K562 (cell line): ENCODE data around the gene TMEM131L. TPM values are rescaled to one million over a fixed set of nuclear protein-coding genes. Genes with fewer than 3 reads are reported as not detected.
A peak's percentile ranks its signal among the peaks of the same experiment; 100 is the strongest.

Experiments
- ESRRB ChIP-seq: fragments of 250-450 bp; sonication (Bioruptor Pico); IDR thresholded peaks from 2 replicates; pipeline ENCODE4 v1.5.0; 2020; ENCODE audit warnings: mild to moderate bottlenecking, moderate library complexity, borderline replicate concordance
- FOSL1 ChIP-seq: fragments of 200-800 bp; sonication (Bioruptor generic); conservative IDR thresholded peaks from 2 replicates; pipeline ENCODE4 v1.6.1; 2016; ENCODE audit warnings: missing genetic modification characterization, missing compliant biosample characterization
- KAT2B ChIP-seq: IDR thresholded peaks from one replicate; pipeline ENCODE4 v1.6.1; 2012; ENCODE audit warnings: low read depth, mild to moderate bottlenecking, control low read depth, inconsistent platforms, low read length, moderate library complexity
- MED1 ChIP-seq: sonication (generic); formaldehyde crosslinking; IDR thresholded peaks from 2 replicates; pipeline ENCODE4 v1.8.1; 2023; ENCODE audit warnings: missing genetic modification reagents, borderline replicate concordance
- MTA3 ChIP-seq: fragments of 450-650 bp; formaldehyde crosslinking; IDR thresholded peaks from 2 replicates; pipeline ENCODE4 v1.6.1; 2017; ENCODE audit warnings: mild to moderate bottlenecking, borderline replicate concordance
- MYBL2 ChIP-seq, 2 experiments: fragments of 450-650 bp in 1 of 2; sonication (generic) in 1 of 2; formaldehyde crosslinking in 1 of 2; IDR thresholded peaks; 2 replicates each; pipeline versions ENCODE4 v1.6.1 to v1.8.1; 2017 to 2022; ENCODE audit warnings: borderline replicate concordance in 1 of 2, inconsistent platforms in 1 of 2, low read depth in 1 of 2, mild to moderate bottlenecking in 1 of 2, missing genetic modification reagents in 1 of 2, moderate library complexity in 1 of 2
- PRMT5 ChIP-seq: sonication (generic); formaldehyde crosslinking; IDR thresholded peaks from 2 replicates; pipeline ENCODE4 v1.5.0; 2020; ENCODE audit warnings: missing genetic modification reagents
- RUNX1 ChIP-seq: sonication (generic); IDR thresholded peaks from 2 replicates; pipeline ENCODE4 v1.6.1; 2016; ENCODE audit warnings: antibody characterized with exemption, low read depth
- ZFX ChIP-seq: sonication (generic); formaldehyde crosslinking; IDR thresholded peaks from 2 replicates; pipeline ENCODE4 v1.8.0; 2022; ENCODE audit warnings: mild to moderate bottlenecking, missing genetic modification reagents, moderate library complexity
- ZNF121 ChIP-seq: sonication (generic); formaldehyde crosslinking; conservative IDR thresholded peaks from 2 replicates; pipeline ENCODE4 v1.8.0; 2022; ENCODE audit warnings: missing genetic modification reagents
- ZNF143 ChIP-seq: sonication (generic); formaldehyde crosslinking; IDR thresholded peaks from 2 replicates; pipeline ENCODE4 v1.9.0; 2022; ENCODE audit warnings: mild to moderate bottlenecking, missing genetic modification reagents
- ZNF551 ChIP-seq: fragments of 250-450 bp; sonication (Bioruptor Pico); IDR thresholded peaks from 2 replicates; pipeline ENCODE4 v1.5.0; 2021; ENCODE audit warnings: mild to moderate bottlenecking, moderate library complexity
- ZNF589 ChIP-seq: fragments of 200-800 bp; sonication (Bioruptor generic); IDR thresholded peaks from 2 replicates; pipeline ENCODE4 v1.6.1; 2016; ENCODE audit warnings: low read depth, missing genetic modification characterization, missing compliant biosample characterization
- polyA plus RNA-seq, 8 experiments: library from polyadenylated mRNA; depleted of rRNA in 4 of 8; stranded (reverse) in 5 of 8; unstranded in 3 of 8; fragments of >200 nt; fragmentation: Nextera tagmentation in 2 of 8; fragmentation: Illumina TruSeq in 1 of 8; extraction: Ambion mirVana in 2 of 8; extraction: Trizol in 1 of 8; gene quantifications; 2 replicates each; pipeline versions ENCODE4 v1.2.1 to v1.2.3, GENCODE V29; 2011 to 2014; ENCODE audit warnings: inconsistent platforms in 1 of 8, missing spikeins in 1 of 8
- total RNA-seq, 7 experiments: library from RNA; depleted of rRNA in 6 of 7; stranded (reverse); fragments of >200 nt in 6 of 7; fragmentation: Illumina TruSeq in 2 of 7; extraction: Trizol in 2 of 7; gene quantifications; 2 replicates each; pipeline versions ENCODE4 v1.2.1 to v1.2.3, GENCODE V29; 2011 to 2021; ENCODE audit warnings: low replicate concordance in 1 of 7
- TF ChIP-seq, protein P1 (sequence below): IDR thresholded peaks from 3 replicates; pipeline ENCODE4 v1.6.1; 2011; ENCODE audit warnings: borderline replicate concordance, mild to moderate bottlenecking, moderate library complexity; ENCODE audit not compliant: insufficient read length; ENCODE audit errors: extremely low read depth
- TF ChIP-seq, protein P2 (sequence below): sonication (generic); formaldehyde crosslinking; IDR thresholded peaks from 2 replicates; pipeline ENCODE4 v1.8.0; 2023; ENCODE audit warnings: missing genetic modification reagents, mild to moderate bottlenecking, borderline replicate concordance
- TF ChIP-seq, protein P3 (sequence below): sonication (generic); formaldehyde crosslinking; IDR thresholded peaks from 2 replicates; pipeline ENCODE4 v1.8.0; 2022; ENCODE audit warnings: missing genetic modification reagents, mild to moderate bottlenecking, borderline replicate concordance

The TMEM131L gene
- total and polyA plus RNA-seq, 9 of the 15 experiments (the other 6 are each of a cell fraction or from before 2014, with no cell fraction given) = 1.2 to 20.8 (median 12.9) TPM

DNA sequence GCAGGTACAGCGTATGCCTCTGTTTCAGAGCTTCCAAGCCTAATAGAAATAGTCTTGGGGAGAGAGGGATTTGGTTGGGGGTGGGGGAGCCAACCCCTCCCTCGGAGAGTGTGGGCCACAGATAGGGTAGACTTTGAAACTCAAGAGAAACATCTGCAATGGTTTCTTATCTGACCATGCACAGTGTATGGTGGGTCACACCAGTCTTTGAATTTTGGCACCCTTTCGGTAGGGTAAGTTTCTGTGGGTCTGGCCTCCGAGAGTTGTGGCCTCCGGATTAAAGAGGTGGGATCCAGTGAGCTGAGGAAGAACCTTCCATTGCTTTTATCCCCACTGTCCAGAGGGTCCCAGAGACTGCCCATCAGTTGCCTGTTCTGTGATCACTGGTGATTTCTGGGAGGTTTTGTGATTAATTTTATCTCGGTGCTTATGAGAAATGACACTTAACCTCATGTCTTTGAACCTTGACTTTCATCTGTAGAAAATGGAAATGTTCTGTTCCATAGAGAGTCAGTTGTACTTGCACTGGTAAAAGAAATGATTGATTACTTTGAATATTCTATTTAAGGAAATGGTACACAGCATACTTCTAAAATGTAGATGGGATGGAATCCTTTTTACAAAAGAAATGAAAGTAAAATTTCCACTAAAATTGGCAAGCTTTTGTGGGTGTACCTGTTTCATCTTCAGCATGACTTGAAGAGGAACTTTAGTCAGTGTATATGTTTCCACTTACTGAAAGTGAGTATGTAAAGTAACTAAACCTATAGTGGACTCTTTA lies 62.7 kb downstream of the TMEM131L start (continued):
- TF ChIP-seq, protein P1, sequence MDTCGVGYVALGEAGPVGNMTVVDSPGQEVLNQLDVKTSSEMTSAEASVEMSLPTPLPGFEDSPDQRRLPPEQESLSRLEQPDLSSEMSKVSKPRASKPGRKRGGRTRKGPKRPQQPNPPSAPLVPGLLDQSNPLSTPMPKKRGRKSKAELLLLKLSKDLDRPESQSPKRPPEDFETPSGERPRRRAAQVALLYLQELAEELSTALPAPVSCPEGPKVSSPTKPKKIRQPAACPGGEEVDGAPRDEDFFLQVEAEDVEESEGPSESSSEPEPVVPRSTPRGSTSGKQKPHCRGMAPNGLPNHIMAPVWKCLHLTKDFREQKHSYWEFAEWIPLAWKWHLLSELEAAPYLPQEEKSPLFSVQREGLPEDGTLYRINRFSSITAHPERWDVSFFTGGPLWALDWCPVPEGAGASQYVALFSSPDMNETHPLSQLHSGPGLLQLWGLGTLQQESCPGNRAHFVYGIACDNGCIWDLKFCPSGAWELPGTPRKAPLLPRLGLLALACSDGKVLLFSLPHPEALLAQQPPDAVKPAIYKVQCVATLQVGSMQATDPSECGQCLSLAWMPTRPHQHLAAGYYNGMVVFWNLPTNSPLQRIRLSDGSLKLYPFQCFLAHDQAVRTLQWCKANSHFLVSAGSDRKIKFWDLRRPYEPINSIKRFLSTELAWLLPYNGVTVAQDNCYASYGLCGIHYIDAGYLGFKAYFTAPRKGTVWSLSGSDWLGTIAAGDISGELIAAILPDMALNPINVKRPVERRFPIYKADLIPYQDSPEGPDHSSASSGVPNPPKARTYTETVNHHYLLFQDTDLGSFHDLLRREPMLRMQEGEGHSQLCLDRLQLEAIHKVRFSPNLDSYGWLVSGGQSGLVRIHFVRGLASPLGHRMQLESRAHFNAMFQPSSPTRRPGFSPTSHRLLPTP = no peak
- TF ChIP-seq, protein P2, sequence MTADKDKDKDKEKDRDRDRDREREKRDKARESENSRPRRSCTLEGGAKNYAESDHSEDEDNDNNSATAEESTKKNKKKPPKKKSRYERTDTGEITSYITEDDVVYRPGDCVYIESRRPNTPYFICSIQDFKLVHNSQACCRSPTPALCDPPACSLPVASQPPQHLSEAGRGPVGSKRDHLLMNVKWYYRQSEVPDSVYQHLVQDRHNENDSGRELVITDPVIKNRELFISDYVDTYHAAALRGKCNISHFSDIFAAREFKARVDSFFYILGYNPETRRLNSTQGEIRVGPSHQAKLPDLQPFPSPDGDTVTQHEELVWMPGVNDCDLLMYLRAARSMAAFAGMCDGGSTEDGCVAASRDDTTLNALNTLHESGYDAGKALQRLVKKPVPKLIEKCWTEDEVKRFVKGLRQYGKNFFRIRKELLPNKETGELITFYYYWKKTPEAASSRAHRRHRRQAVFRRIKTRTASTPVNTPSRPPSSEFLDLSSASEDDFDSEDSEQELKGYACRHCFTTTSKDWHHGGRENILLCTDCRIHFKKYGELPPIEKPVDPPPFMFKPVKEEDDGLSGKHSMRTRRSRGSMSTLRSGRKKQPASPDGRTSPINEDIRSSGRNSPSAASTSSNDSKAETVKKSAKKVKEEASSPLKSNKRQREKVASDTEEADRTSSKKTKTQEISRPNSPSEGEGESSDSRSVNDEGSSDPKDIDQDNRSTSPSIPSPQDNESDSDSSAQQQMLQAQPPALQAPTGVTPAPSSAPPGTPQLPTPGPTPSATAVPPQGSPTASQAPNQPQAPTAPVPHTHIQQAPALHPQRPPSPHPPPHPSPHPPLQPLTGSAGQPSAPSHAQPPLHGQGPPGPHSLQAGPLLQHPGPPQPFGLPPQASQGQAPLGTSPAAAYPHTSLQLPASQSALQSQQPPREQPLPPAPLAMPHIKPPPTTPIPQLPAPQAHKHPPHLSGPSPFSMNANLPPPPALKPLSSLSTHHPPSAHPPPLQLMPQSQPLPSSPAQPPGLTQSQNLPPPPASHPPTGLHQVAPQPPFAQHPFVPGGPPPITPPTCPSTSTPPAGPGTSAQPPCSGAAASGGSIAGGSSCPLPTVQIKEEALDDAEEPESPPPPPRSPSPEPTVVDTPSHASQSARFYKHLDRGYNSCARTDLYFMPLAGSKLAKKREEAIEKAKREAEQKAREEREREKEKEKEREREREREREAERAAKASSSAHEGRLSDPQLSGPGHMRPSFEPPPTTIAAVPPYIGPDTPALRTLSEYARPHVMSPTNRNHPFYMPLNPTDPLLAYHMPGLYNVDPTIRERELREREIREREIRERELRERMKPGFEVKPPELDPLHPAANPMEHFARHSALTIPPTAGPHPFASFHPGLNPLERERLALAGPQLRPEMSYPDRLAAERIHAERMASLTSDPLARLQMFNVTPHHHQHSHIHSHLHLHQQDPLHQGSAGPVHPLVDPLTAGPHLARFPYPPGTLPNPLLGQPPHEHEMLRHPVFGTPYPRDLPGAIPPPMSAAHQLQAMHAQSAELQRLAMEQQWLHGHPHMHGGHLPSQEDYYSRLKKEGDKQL (CRISPR knock-in tag) = no peak
- TF ChIP-seq MED1 (CRISPR knock-in tag) (no peak), MYBL2 (IDR thresholded peaks at IDR 0.05; ENCODE audit: low read depth) (no peak; the same call in 1 of the 2 replicates), MYBL2 (CRISPR knock-in tag; IDR thresholded peaks at IDR 0.05; ENCODE audit: borderline replicate concordance) (no peak), ZFX (CRISPR knock-in tag) (no peak), ZNF121 (CRISPR knock-in tag) (no peak), ESRRB (no peak), ZNF551 (CRISPR knock-in tag) (no peak), ZNF589 (CRISPR knock-in tag) (peak; percentile 78; the same call in 1 of the 2 replicates), MTA3 (0 out of 2 replicates have a peak, but pooled peaks have one; percentile 55), PRMT5 (no peak), RUNX1 (no peak), ZNF143 (CRISPR knock-in tag) (no peak), FOSL1 (tag) (peak; percentile 47; the same call in 1 of the 2 replicates), KAT2B (no peak)
- TF ChIP-seq, protein P3, sequence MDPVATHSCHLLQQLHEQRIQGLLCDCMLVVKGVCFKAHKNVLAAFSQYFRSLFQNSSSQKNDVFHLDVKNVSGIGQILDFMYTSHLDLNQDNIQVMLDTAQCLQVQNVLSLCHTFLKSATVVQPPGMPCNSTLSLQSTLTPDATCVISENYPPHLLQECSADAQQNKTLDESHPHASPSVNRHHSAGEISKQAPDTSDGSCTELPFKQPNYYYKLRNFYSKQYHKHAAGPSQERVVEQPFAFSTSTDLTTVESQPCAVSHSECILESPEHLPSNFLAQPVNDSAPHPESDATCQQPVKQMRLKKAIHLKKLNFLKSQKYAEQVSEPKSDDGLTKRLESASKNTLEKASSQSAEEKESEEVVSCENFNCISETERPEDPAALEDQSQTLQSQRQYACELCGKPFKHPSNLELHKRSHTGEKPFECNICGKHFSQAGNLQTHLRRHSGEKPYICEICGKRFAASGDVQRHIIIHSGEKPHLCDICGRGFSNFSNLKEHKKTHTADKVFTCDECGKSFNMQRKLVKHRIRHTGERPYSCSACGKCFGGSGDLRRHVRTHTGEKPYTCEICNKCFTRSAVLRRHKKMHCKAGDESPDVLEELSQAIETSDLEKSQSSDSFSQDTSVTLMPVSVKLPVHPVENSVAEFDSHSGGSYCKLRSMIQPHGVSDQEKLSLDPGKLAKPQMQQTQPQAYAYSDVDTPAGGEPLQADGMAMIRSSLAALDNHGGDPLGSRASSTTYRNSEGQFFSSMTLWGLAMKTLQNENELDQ = no peak
